ENCODE measurements around the gene MED27.
A peak's percentile ranks its signal among the peaks of the same experiment; 100 is the strongest.
"Not testable (repeated sequence)": the region's sequence is repeated elsewhere in the genome, so short reads cannot be mapped to it uniquely, and the experiment has no call there.

The MED27 gene

DNA sequence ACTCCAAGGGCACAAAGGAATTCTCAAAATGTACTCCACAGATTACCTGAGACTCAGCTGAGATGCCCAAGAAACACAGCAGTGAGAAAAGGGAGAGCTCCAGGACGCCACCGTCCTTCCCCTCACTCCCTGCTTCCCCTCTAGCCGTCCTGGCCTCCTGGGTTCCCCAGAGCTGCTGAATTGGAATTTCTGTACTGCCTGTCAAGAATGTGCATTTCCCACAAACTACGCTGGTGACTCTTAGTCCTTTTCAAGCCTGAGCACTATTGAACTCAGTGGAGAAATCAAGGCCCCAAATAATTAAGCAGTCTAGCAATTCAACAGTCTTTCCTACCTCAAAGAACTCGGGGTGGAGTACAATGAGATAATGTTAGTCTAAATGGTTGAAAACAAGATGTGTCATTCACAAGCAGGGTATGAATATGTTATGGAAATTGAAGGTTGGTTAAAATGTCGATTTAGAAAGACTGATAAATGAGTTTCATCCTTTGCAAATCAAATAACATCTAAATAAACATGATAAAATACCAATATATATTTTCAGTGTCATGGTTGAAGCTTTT is 153.2 kb downstream of the MED27 start:
- no peak overlapping the region for H3K4me3 ChIP-seq (replicated peaks in 1 of 2; ENCODE audit: low read depth in 2 of 2, low read length in 2 of 2)
- no peak for DNase-seq (ENCODE audit: low read depth in 2 of 2)
- TF ChIP-seq CTCF (IDR thresholded peaks at IDR 0.05; ENCODE audit: low read depth, low read length), result no peak

GRCh38 chr9:131925677-131926177 is 153.9 kb downstream of the MED27 start:
- H3K4me3 ChIP-seq (replicated peaks in 1 of 2; ENCODE audit: low read depth in 2 of 2, low read length in 2 of 2), result no peak overlapping the region
- TF ChIP-seq CTCF (IDR thresholded peaks at IDR 0.05; ENCODE audit: low read depth, low read length), result no peak
- no peak for DNase-seq (ENCODE audit: low read depth in 2 of 2)

DNA sequence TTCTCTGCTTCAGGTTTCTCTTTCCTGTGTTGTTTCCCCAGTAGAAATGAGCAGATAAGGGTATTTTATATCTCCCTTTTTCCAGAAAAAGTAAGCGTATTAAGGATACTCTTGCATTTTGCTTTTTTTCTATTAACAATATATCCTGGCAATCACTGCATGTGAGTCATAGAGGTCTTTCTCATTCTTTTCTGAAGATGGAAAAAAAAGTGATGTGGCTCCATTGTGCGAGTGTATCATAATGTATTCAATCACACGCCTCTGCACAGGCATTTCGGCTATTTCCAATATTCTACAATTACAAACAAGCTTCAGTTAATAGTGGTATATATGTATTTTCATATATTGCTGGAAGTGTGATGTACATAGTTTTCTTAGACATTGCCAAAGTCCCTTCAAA is 155.9 kb downstream of the MED27 start:
- no peak for TF ChIP-seq CTCF (IDR thresholded peaks at IDR 0.05; ENCODE audit: low read depth, low read length)
- peak in 1 of 2 donors; percentile 22 for DNase-seq (ENCODE audit: low read depth in 2 of 2)

DNA sequence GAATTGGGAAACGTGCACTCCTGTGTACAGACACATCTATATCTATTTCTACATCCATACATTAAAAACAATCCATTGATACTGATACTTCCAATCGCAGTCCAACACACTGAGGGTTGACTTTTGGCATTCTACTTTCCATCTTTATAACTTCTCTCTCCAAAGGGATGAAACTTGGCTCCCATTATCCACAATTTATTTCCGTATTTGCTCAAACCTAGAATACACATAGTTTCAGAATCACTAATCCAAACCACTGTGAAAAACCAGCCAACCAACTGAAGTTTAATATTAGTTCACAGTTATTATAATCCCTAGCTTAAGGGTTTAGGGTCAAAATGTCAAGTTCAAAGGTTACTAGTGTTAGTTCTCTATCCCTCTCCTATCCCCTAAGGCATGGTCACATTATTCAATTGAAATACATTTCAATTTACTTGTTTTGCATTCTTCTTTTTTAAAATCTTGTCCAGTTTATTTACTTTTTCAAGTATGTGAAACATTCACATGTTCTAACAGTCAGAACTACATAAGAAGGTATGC is 156.5 kb downstream of the MED27 start:
- DNase-seq (ENCODE audit: low read depth in 2 of 2), result no peak
- TF ChIP-seq CTCF (IDR thresholded peaks at IDR 0.05; ENCODE audit: low read depth, low read length), result no peak
- H3K4me3 ChIP-seq (replicated peaks in 1 of 2; ENCODE audit: low read depth in 2 of 2, low read length in 2 of 2), result no peak overlapping the region

More for the DNA sequence above, 155.9 kb downstream of the MED27 start:
- H3K4me3 ChIP-seq (replicated peaks in 1 of 2; ENCODE audit: low read depth in 2 of 2, low read length in 2 of 2), result no peak overlapping the region

DNA sequence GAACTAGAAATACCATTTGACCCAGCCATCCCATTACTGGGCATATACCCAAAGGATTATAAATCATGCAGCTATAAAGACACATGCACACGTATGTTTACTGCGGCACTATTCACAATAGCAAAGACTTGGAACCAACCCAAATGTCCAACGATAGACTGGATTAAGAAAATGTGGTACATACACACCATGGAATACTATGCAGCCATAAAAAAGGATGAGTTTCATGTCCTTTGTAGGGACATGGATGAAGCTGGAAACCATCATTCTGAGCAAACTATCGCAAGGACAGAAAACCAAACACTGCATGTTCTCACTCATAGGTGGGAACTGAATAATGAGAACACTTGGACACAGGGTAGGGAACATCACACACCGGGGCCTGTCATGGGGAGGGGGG is 158.0 kb downstream of the MED27 start:
- not testable (repeated sequence) for H3K4me3 ChIP-seq (replicated peaks in 1 of 2; ENCODE audit: low read depth in 2 of 2, low read length in 2 of 2); DNase-seq (ENCODE audit: low read depth in 2 of 2)

DNA sequence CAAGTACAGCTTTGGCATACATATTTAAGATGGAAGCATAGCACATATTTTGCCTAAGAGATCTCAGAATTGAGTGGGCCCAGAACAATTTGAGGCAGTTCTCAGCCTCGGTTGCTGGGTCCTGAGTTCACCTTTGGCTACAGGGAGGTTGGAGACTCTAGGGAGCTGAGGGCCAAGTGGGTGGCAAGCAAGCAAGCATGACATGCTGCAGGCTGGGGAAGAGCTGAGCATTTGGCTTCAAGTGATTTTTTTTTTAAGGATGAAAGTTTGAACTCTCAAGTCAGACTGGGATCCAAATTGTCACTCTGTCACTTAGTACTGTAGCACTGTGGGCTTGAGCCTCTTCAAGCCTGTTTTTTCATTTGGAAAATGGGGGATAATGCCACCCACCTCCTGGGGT is 160.5 kb downstream of the MED27 start:
- no peak overlapping the region for H3K4me3 ChIP-seq (replicated peaks in 1 of 2; ENCODE audit: low read depth in 2 of 2, low read length in 2 of 2)
- TF ChIP-seq CTCF (IDR thresholded peaks at IDR 0.05; ENCODE audit: low read depth, low read length), result no peak
- no peak for DNase-seq (ENCODE audit: low read depth in 2 of 2)

DNA sequence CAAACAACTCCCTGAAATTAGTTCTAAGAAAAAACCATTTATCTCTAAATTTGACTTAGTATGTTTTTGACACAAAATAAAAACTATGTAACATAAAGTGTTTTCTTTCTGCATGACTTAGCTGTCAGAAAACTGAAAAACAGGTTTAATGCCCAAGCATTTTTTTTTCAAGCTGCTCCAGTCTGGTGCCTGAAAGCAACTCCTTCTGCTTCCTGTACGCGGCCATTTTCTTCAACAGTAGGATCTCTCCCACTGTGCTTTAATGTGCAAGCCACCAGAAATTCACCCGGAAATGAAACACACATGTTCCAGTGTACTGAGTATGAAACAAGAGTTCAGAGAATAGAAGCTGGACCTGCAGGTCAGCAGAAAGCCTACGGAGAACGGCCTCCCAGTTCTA is 161.2 kb downstream of the MED27 start:
- no peak for TF ChIP-seq CTCF (IDR thresholded peaks at IDR 0.05; ENCODE audit: low read depth, low read length)
- no peak overlapping the region for H3K4me3 ChIP-seq (replicated peaks in 1 of 2; ENCODE audit: low read depth in 2 of 2, low read length in 2 of 2)
- no peak for DNase-seq (ENCODE audit: low read depth in 2 of 2)
